ENCODE measurements around the gene LRRC43.

DNA sequence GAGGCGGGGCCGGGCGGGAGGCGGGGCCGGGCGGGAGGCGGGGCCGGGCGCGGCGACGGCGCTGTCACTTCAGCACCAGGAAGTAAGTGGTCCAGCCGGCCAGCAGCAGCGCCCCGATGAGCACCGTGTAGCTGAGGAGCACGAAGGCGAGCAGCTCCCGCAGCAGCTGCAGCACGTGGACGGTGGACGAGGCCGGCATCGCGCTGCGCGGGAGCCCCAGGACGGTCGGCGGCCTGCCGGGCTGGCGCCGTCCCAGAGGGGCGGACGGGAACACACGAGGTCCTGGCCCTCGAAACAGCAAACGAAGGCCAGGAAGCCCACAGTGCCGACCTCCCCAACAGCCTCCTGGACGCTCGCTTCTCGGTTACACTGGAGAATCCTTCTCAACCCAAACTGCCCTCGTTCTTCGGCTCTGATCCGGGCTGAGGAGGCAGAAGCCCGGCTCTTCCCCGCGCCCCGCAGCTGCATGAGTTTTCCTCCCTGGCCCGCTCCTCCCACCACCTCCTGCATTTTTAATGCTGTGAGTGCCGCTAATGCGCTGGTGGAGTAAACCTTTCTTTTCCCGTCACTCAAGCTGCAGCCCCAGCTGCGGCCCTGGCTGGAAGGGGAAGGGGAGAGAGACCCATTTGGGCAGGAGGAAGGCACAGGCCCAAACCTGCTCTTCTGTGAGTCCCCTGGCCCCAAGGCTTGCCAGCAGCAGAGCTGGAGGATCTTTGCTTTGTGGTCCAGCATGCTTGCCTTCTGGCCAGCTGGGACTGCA lies 43.6 kb downstream of the LRRC43 start:
- TF ChIP-seq, protein P1, sequence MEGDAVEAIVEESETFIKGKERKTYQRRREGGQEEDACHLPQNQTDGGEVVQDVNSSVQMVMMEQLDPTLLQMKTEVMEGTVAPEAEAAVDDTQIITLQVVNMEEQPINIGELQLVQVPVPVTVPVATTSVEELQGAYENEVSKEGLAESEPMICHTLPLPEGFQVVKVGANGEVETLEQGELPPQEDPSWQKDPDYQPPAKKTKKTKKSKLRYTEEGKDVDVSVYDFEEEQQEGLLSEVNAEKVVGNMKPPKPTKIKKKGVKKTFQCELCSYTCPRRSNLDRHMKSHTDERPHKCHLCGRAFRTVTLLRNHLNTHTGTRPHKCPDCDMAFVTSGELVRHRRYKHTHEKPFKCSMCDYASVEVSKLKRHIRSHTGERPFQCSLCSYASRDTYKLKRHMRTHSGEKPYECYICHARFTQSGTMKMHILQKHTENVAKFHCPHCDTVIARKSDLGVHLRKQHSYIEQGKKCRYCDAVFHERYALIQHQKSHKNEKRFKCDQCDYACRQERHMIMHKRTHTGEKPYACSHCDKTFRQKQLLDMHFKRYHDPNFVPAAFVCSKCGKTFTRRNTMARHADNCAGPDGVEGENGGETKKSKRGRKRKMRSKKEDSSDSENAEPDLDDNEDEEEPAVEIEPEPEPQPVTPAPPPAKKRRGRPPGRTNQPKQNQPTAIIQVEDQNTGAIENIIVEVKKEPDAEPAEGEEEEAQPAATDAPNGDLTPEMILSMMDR (conservative IDR thresholded peaks at IDR 0.05) = no peak
- TF ChIP-seq ZFX (IDR thresholded peaks at IDR 0.05) = no peak
